DOHH2 (cell line): ENCODE data around the gene WTAP.
"Not testable (repeated sequence)": the region's sequence is repeated elsewhere in the genome, so short reads cannot be mapped to it uniquely, and the experiment has no call there.

Source experiments
- CTCF ChIP-seq: fragments of 200-600 bp; sonication (generic); IDR thresholded peaks from one replicate; pipeline ENCODE4 v1.5.1; 2014; ENCODE audit warnings: antibody characterized with exemption, mild to moderate bottlenecking, low read depth, low read length; ENCODE audit not compliant: poor library complexity, severe bottlenecking
- EZH2phosphoT487 ChIP-seq: fragments of 200-600 bp; sonication (generic); IDR thresholded peaks from 2 replicates; pipeline ENCODE4 v1.6.1; 2017; ENCODE audit warnings: borderline replicate concordance, mild to moderate bottlenecking, antibody characterized with exemption, low read length, moderate library complexity, mixed read lengths

- TF ChIP-seq CTCF, EZH2phosphoT487: not testable (repeated sequence)
These were observed 14.9 kb upstream of the WTAP start for GRCh38 chr6:159712389-159712788.
